ENCODE results near the gene ASGR1.
A peak's percentile ranks its signal among the peaks of the same experiment; 100 is the strongest.

The ASGR1 gene

DNA sequence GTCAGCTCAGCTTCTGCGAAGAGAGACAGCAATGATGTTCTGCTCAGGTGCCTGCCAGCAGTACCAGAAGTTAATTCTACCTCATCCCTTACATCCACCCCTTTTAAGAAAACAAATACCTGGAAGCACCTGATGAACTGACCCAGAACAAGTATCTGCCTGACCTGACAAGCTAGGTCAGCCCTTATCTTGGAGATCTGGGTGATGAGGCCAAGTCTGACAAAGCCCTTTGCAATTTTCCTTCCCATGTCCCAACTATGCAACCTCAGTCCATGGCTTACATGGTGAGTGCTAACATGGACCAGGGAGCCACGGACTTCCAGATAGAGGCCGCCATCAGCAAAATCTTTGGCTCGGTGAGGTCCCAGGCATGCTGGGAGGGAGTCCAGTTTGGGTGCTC, 44.2 kb upstream of the ASGR1 start:
- no peak overlapping the region for H3K4me3 ChIP-seq (ENCODE audit: low read length)
- TF ChIP-seq, protein P1, sequence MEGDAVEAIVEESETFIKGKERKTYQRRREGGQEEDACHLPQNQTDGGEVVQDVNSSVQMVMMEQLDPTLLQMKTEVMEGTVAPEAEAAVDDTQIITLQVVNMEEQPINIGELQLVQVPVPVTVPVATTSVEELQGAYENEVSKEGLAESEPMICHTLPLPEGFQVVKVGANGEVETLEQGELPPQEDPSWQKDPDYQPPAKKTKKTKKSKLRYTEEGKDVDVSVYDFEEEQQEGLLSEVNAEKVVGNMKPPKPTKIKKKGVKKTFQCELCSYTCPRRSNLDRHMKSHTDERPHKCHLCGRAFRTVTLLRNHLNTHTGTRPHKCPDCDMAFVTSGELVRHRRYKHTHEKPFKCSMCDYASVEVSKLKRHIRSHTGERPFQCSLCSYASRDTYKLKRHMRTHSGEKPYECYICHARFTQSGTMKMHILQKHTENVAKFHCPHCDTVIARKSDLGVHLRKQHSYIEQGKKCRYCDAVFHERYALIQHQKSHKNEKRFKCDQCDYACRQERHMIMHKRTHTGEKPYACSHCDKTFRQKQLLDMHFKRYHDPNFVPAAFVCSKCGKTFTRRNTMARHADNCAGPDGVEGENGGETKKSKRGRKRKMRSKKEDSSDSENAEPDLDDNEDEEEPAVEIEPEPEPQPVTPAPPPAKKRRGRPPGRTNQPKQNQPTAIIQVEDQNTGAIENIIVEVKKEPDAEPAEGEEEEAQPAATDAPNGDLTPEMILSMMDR (IDR thresholded peaks at IDR 0.05; ENCODE audit: insufficient read depth, low read depth, low read length, missing control alignments), result no peak
- no peak for DNase-seq (ENCODE audit: low read depth)

DNA sequence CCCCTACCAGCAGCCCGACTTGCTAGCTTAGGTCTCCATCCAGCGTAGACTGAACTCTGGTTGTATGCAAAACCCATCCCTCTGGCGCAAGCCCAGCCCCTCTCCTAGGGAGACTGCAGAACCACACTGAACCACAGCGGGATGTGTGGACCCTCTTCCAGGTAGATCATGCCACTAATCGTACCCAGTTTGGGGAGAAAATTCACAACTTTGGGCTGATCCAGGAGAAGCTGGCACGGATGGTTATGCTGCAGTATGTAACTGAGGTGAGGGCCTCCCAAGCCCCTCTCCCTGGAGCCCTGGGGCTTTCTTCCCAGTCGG, 43.8 kb upstream of the ASGR1 start:
- DNase-seq (ENCODE audit: low read depth), result no peak
- H3K4me3 ChIP-seq (ENCODE audit: low read length), result no peak overlapping the region
- TF ChIP-seq, protein P1 (IDR thresholded peaks at IDR 0.05; ENCODE audit: insufficient read depth, low read depth, low read length, missing control alignments), result no peak

DNA sequence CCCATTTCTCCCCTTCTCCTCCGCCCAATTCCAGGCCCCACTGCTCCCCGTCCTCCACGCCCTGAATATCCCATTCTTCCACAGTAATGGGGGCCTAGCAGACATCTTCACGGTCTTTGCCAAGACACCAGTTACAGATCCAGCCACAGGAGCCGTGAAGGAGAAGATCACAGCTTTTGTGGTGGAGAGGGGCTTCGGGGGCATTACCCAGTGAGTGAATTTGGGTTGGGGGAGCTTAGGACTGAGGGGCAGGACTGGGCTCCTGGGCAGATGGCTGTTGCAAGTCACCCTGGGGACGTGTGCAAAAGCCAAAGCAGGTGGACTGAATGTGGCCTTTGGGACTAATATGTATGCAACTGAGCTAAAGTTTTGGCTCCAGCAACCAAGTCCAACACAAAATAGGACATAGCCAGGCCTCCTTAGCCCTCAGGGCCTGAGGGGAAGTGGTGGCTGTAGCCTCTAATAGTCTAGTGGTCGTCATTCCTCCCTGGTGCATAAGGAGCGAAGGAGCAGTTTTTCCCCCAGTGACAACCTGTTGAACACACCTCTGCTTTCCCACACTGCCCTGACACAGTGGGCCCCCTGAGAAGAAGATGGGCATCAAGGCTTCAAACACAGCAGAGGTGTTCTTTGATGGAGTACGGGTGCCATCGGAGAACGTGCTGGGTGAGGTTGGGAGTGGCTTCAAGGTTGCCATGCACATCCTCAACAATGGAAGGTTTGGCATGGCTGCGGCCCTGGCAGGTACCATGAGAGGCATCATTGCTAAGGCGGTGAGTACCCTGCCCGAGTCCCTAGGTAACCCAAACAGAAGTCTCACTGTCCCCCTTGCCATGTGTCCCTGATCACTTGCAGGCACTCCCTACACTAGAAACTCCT, 43.2 kb upstream of the ASGR1 start:
- TF ChIP-seq, protein P1 (IDR thresholded peaks at IDR 0.05; ENCODE audit: insufficient read depth, low read depth, low read length, missing control alignments), result no peak
- no peak for DNase-seq (ENCODE audit: low read depth)
- no peak overlapping the region for H3K4me3 ChIP-seq (ENCODE audit: low read length)

DNA sequence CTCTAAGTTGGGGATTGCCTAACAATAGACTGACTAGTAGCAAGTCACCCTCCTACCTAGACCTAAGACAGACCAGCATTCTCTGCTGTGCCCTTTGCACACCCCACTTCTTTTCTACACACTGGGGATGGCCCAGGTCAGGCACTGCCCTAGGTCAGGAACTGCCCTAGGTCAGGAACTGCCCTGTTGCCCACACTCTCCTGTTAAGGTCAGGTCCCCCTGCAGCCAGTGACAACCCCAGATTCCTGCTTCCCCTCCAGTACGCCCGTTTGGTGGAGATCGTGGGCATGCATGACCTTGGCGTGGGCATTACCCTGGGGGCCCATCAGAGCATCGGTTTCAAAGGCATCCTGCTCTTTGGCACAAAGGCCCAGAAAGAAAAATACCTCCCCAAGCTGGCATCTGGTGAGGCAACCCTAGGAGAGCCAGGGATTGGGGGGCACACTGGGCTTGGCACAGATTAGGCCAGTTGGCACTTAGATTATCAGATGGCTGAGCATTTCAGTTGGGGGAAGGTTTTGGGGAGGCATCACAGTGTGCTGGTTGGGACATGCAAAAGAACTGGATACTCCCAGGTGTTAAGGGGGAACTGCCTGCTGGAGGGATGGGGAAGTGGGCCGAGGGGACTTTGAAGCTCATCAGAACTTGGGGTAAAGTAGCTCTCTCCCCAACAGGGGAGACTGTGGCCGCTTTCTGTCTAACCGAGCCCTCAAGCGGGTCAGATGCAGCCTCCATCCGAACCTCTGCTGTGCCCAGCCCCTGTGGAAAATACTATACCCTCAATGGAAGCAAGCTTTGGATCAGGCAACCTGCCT, 42.3 kb upstream of the ASGR1 start:
- TF ChIP-seq, protein P1 (IDR thresholded peaks at IDR 0.05; ENCODE audit: insufficient read depth, low read depth, low read length, missing control alignments), result no peak
- H3K4me3 ChIP-seq (ENCODE audit: low read length), result peak overlapping the region; percentile 74
- no peak for DNase-seq (ENCODE audit: low read depth)

DNA sequence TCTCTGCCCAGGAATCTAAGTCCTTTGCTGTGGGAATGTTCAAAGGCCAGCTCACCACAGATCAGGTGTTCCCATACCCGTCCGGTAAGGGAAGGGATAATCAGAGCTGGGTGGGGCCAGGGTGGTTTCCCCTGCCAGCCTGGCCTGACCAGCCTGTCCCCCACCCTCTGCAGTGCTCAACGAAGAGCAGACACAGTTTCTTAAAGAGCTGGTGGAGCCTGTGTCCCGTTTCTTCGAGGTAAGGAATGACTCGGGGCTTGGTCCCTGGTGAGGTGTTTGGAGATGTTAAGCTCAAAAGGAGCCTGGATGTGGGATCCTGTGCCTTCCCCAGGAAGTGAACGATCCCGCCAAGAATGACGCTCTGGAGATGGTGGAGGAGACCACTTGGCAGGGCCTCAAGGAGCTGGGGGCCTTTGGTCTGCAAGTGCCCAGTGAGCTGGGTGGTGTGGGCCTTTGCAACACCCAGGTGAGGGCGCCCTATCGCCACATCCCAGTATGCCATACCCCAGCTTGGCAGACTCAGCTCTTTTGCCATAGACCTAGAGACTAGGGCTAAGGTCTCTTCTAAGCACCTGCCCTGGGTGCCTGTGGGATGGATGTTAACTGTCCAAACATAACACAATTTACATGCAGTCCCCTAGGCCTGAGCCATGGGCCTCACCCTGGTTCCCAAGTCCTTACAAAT, 41.6 kb upstream of the ASGR1 start:
- H3K4me3 ChIP-seq (ENCODE audit: low read length), result peak overlapping the region; percentile 74
- TF ChIP-seq, protein P1 (IDR thresholded peaks at IDR 0.05; ENCODE audit: insufficient read depth, low read depth, low read length, missing control alignments), result peak; percentile 63
- DNase-seq (ENCODE audit: low read depth), result peak; percentile 78

DNA sequence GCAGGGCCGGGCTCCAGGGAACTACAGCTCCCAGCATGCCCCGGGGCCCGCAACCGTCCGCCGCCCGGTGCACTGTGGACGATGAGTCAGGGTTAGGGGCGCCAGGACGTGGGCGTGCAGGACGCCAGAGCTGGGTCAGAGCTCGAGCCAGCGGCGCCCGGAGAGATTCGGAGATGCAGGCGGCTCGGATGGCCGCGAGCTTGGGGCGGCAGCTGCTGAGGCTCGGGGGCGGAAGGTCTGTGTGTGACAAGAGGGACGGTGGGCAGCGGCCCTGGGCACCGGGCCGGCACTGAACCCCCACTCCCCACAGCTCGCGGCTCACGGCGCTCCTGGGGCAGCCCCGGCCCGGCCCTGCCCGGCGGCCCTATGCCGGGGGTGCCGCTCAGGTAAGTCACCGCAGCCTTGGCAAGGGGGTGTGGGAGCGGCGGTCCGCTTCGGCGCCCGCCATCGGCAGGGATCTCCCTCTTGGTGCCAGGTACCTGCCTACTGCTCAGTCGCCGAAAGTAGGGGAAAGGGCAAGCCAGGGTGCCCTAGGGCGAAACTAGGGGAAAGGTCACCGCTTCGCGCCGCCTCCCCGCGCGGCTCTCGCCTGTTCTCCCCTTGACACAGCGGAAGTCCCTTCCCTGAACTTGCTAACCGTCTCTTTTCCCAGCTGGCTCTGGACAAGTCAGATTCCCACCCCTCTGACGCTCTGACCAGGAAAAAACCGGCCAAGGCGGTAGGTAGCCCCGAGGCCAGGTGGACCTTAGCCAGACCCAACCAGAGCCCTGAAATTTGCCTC, 40.8 kb upstream of the ASGR1 start, which contains the start of the genes ACADVL and DLG4:
Gene ACADVL, plus strand, starts transcription at position 127 of the 781 bp plus-strand sequence. Its CDS starts 47 bp downstream, at position 174.
Gene DLG4, minus strand, starts transcription at position 25 of the 781 bp plus-strand sequence.
- TF ChIP-seq, protein P1 (IDR thresholded peaks at IDR 0.05; ENCODE audit: insufficient read depth, low read depth, low read length, missing control alignments), result no peak
- peak; percentile 89 for DNase-seq (ENCODE audit: low read depth)
- peak within 1 kb of the TSS; percentile 74 for H3K4me3 ChIP-seq (ENCODE audit: low read length)
